ENCODE measurements around the gene ABHD5.

- peak; percentile 91 for TF ChIP-seq POLR2AphosphoS5 (IDR thresholded peaks at IDR 0.05; ENCODE audit: borderline replicate concordance, low read depth, low read length)
- TF ChIP-seq FOXP2 (optimal IDR thresholded peaks at IDR 0.05; ENCODE audit: control extremely low read depth, extremely low read length, insufficient read depth) = no peak
- TF ChIP-seq EZH2 (IDR thresholded peaks at IDR 0.05) = no peak
These were observed at the start of gene ABHD5 for GRCh38 chr3:43690400-43691119.

Measured in SK-N-MC (cell line).